HFFc6 (cell line): ENCODE measurements around the gene FAM43B. TPM values are rescaled to one million over a fixed set of nuclear protein-coding genes. Genes with fewer than 3 reads are reported as not detected.
A peak's percentile ranks its signal among the peaks of the same experiment; 100 is the strongest.
"Not testable (repeated sequence)": the region's sequence is repeated elsewhere in the genome, so short reads cannot be mapped to it uniquely, and the experiment has no call there.

Experiments
- DNase-seq: peaks from one replicate; pipeline ENCODE4 v3.0.0-alpha.2; 2018
- H3K27ac Mint-ChIP-seq: 2 replicates; pipeline ENCODE4 v1.8.0; 2020; ENCODE audit warnings: mild to moderate bottlenecking, mixed read lengths
- H3K27me3 Mint-ChIP-seq: 2 replicates; pipeline ENCODE4 v1.8.0; 2021; ENCODE audit warnings: mild to moderate bottlenecking, moderate library complexity, mixed read lengths; ENCODE audit not compliant: insufficient read depth
- H3K36me3 Mint-ChIP-seq: 2 replicates; pipeline ENCODE4 v1.8.0; 2021; ENCODE audit warnings: low read depth, mixed read lengths
- H3K4me1 Mint-ChIP-seq: 2 replicates; pipeline ENCODE4 v1.8.0; 2020; ENCODE audit warnings: low read depth, mixed read lengths
- H3K4me3 Mint-ChIP-seq: 2 replicates; pipeline ENCODE4 v1.8.0; 2020; ENCODE audit warnings: mild to moderate bottlenecking, moderate library complexity, mixed read lengths
- H3K9me3 Mint-ChIP-seq: 2 replicates; pipeline ENCODE4 v1.8.0; 2020; ENCODE audit warnings: mild to moderate bottlenecking, mixed read lengths
- CTCF ChIP-seq: fragments of 200-600 bp; sonication (generic); IDR thresholded peaks from 2 replicates; pipeline ENCODE4 v1.5.0; 2021; ENCODE audit warnings: antibody characterized with exemption, mild to moderate bottlenecking
- total RNA-seq, 6 experiments: library from RNA; stranded (reverse); fragmentation: NEBNext Ultra II Directional; extraction: Animal tissue kit (Norgen Biotek cat#: 25700); gene quantifications; 2 replicates in 1 of 6; 3 replicates in 5 of 6; pipeline ENCODE4 v1.2.3, GENCODE V29; 2021

The FAM43B gene
- total RNA-seq, 6 experiments from 2014 or later = 0.07 TPM; not detected in 5

GRCh38 chr1:20511518-20512428, 40.6 kb upstream of the FAM43B start:
- TF ChIP-seq CTCF = no peak
- peaks cover 28% of the 10 kb centered on the region for H3K27me3 Mint-ChIP-seq
- no peak for DNase-seq
- H3K4me1 Mint-ChIP-seq = peaks cover 7% of the 10 kb centered on the region
- no peaks in the 10 kb centered on the region for H3K9me3 Mint-ChIP-seq
- no peak overlapping the region for H3K4me3 Mint-ChIP-seq
- H3K27ac Mint-ChIP-seq = no peak overlapping the region
- H3K36me3 Mint-ChIP-seq = peaks cover 5% of the 10 kb centered on the region; the same call in 1 of the 2 replicates

- Mint-ChIP-seq H3K27me3 (peaks cover 16% of the 10 kb centered on the region), H3K4me1 (peaks cover 15% of the 10 kb centered on the region)
- not testable (repeated sequence) for DNase-seq, H3K9me3 Mint-ChIP-seq, H3K27ac Mint-ChIP-seq, H3K36me3 Mint-ChIP-seq, H3K4me3 Mint-ChIP-seq
Observed at GRCh38 chr1:20519609-20520262, 32.6 kb upstream of the FAM43B start.

GRCh38 chr1:20521960-20522861, 30.2 kb upstream of the FAM43B start:
- H3K4me3 Mint-ChIP-seq = no peak overlapping the region
- H3K36me3 Mint-ChIP-seq = no peaks in the 10 kb centered on the region
- H3K9me3 Mint-ChIP-seq = no peaks in the 10 kb centered on the region
- peaks cover 10% of the 10 kb centered on the region for H3K27me3 Mint-ChIP-seq
- no peak overlapping the region for H3K27ac Mint-ChIP-seq
- TF ChIP-seq CTCF = peak; percentile 96
- H3K4me1 Mint-ChIP-seq = peaks cover 15% of the 10 kb centered on the region
- DNase-seq = peak; percentile 69

GRCh38 chr1:20526267-20526666, 26.1 kb upstream of the FAM43B start:
- Mint-ChIP-seq H3K27ac (no peak overlapping the region), H3K4me1 (peaks cover 7% of the 10 kb centered on the region), H3K36me3 (no peaks in the 10 kb centered on the region), H3K4me3 (no peak overlapping the region), H3K27me3 (peaks cover 26% of the 10 kb centered on the region), H3K9me3 (no peaks in the 10 kb centered on the region)
- TF ChIP-seq CTCF = no peak
- no peak for DNase-seq

- H3K4me3 Mint-ChIP-seq = no peak overlapping the region
- no peaks in the 10 kb centered on the region for H3K9me3 Mint-ChIP-seq
- no peaks in the 10 kb centered on the region for H3K36me3 Mint-ChIP-seq
- no peak for TF ChIP-seq CTCF
- no peak for DNase-seq
- peaks cover 28% of the 10 kb centered on the region for H3K27me3 Mint-ChIP-seq
- H3K4me1 Mint-ChIP-seq = no peaks in the 10 kb centered on the region
- no peak overlapping the region for H3K27ac Mint-ChIP-seq
Observed at GRCh38 chr1:20528221-20528620, 24.2 kb upstream of the FAM43B start.
